ENCODE data around the gene SH3RF2. TPM values are rescaled to one million over a fixed set of nuclear protein-coding genes. Genes with fewer than 3 reads are reported as not detected.

Gene SH3RF2
- total RNA-seq, 1 donor from 2014 or later = 0.38 TPM

GRCh38 chr5:145942749-145943148 lies 6.4 kb downstream of the SH3RF2 start:
- Mint-ChIP-seq H3K4me3 (ENCODE audit: unreplicated experiment) (no peak overlapping the region), H3K36me3 (ENCODE audit: unreplicated experiment) (no peaks in the 10 kb centered on the region), H3K4me1 (ENCODE audit: unreplicated experiment) (peaks cover 23% of the 10 kb centered on the region), H3K27me3 (ENCODE audit: unreplicated experiment) (no peaks in the 10 kb centered on the region), H3K9me3 (ENCODE audit: unreplicated experiment) (no peaks in the 10 kb centered on the region), H3K27ac (ENCODE audit: unreplicated experiment) (no peak overlapping the region)
- DNase-seq (ENCODE audit: extremely low spot score, unreplicated experiment) = no peak
- no peak for TF ChIP-seq CTCF (IDR thresholded peaks at IDR 0.05)

- Mint-ChIP-seq H3K36me3 (ENCODE audit: unreplicated experiment) (no peaks in the 10 kb centered on the region), H3K4me3 (ENCODE audit: unreplicated experiment) (no peak overlapping the region), H3K27me3 (ENCODE audit: unreplicated experiment) (no peaks in the 10 kb centered on the region), H3K9me3 (ENCODE audit: unreplicated experiment) (no peaks in the 10 kb centered on the region), H3K4me1 (ENCODE audit: unreplicated experiment) (peaks cover 21% of the 10 kb centered on the region), H3K27ac (ENCODE audit: unreplicated experiment) (no peak overlapping the region)
- TF ChIP-seq CTCF (IDR thresholded peaks at IDR 0.05) = no peak
- no peak for DNase-seq (ENCODE audit: extremely low spot score, unreplicated experiment)
Observed at GRCh38 chr5:145943674-145944121, 7.3 kb downstream of the SH3RF2 start.

- no peaks in the 10 kb centered on the region for H3K9me3 Mint-ChIP-seq (ENCODE audit: unreplicated experiment)
- peaks cover 21% of the 10 kb centered on the region for H3K4me1 Mint-ChIP-seq (ENCODE audit: unreplicated experiment)
- H3K27ac Mint-ChIP-seq (ENCODE audit: unreplicated experiment) = no peak overlapping the region
- no peak overlapping the region for H3K4me3 Mint-ChIP-seq (ENCODE audit: unreplicated experiment)
- no peaks in the 10 kb centered on the region for H3K36me3 Mint-ChIP-seq (ENCODE audit: unreplicated experiment)
- no peaks in the 10 kb centered on the region for H3K27me3 Mint-ChIP-seq (ENCODE audit: unreplicated experiment)
- no peak for DNase-seq (ENCODE audit: extremely low spot score, unreplicated experiment)
- no peak for TF ChIP-seq CTCF (IDR thresholded peaks at IDR 0.05)
Observed at GRCh38 chr5:145944328-145944727, 8.0 kb downstream of the SH3RF2 start.

GRCh38 chr5:145945620-145946111 lies 9.3 kb downstream of the SH3RF2 start:
- no peaks in the 10 kb centered on the region for H3K9me3 Mint-ChIP-seq (ENCODE audit: unreplicated experiment)
- no peak for TF ChIP-seq CTCF (IDR thresholded peaks at IDR 0.05)
- H3K27me3 Mint-ChIP-seq (ENCODE audit: unreplicated experiment) = no peaks in the 10 kb centered on the region
- peaks cover 21% of the 10 kb centered on the region for H3K4me1 Mint-ChIP-seq (ENCODE audit: unreplicated experiment)
- DNase-seq (ENCODE audit: extremely low spot score, unreplicated experiment) = no peak
- no peaks in the 10 kb centered on the region for H3K36me3 Mint-ChIP-seq (ENCODE audit: unreplicated experiment)
- H3K27ac Mint-ChIP-seq (ENCODE audit: unreplicated experiment) = no peak overlapping the region
- H3K4me3 Mint-ChIP-seq (ENCODE audit: unreplicated experiment) = no peak overlapping the region

- no peak overlapping the region for H3K27ac Mint-ChIP-seq (ENCODE audit: unreplicated experiment)
- no peaks in the 10 kb centered on the region for H3K36me3 Mint-ChIP-seq (ENCODE audit: unreplicated experiment)
- no peak for DNase-seq (ENCODE audit: extremely low spot score, unreplicated experiment)
- no peak overlapping the region for H3K4me3 Mint-ChIP-seq (ENCODE audit: unreplicated experiment)
- no peak for TF ChIP-seq CTCF (IDR thresholded peaks at IDR 0.05)
- no peaks in the 10 kb centered on the region for H3K9me3 Mint-ChIP-seq (ENCODE audit: unreplicated experiment)
- H3K27me3 Mint-ChIP-seq (ENCODE audit: unreplicated experiment) = no peaks in the 10 kb centered on the region
- H3K4me1 Mint-ChIP-seq (ENCODE audit: unreplicated experiment) = peaks cover 20% of the 10 kb centered on the region
Observed at GRCh38 chr5:145946112-145946861, 9.9 kb downstream of the SH3RF2 start.
